HG03097 (cell line): ENCODE results near the gene PRDX4.
"Not testable (repeated sequence)": the region's sequence is repeated elsewhere in the genome, so short reads cannot be mapped to it uniquely, and the experiment has no call there.

Experiments used
- ATAC-seq: cut with Tn5 transposase; IDR thresholded peaks from one replicate; pipeline ENCODE4 v1.9.1; 2021; ENCODE audit not compliant: unreplicated experiment, low FRiP score

The PRDX4 gene

GRCh38 chrX:23667239-23668177 is at the start of gene PRDX4:
Gene PRDX4 (plus strand): TSS chrX:23667493. CDS start chrX:23667571, 78 bp downstream.
- ATAC-seq = peak; percentile 48

- ATAC-seq = no peak
Measured at GRCh38 chrX:23621621-23622265, 45.5 kb upstream of the PRDX4 start.

GRCh38 chrX:23623797-23624196 is 43.5 kb upstream of the PRDX4 start:
- no peak for ATAC-seq

GRCh38 chrX:23626651-23627050 is 40.6 kb upstream of the PRDX4 start:
- no peak for ATAC-seq

- no peak for ATAC-seq
Measured at GRCh38 chrX:23628131-23628530, 39.2 kb upstream of the PRDX4 start.

- no peak for ATAC-seq
Measured at GRCh38 chrX:23631136-23631535, 36.2 kb upstream of the PRDX4 start.

- ATAC-seq = no peak
Measured at GRCh38 chrX:23633834-23634580, 33.3 kb upstream of the PRDX4 start.

- ATAC-seq = no peak
Measured at GRCh38 chrX:23637187-23637586, 30.1 kb upstream of the PRDX4 start.

GRCh38 chrX:23643020-23643419 is 24.3 kb upstream of the PRDX4 start:
- no peak for ATAC-seq

GRCh38 chrX:23644744-23645143 is 22.5 kb upstream of the PRDX4 start:
- ATAC-seq = no peak

GRCh38 chrX:23656091-23656490 is 11.2 kb upstream of the PRDX4 start:
- ATAC-seq = no peak

- ATAC-seq = no peak
Measured at GRCh38 chrX:23656684-23657083, 10.6 kb upstream of the PRDX4 start.

- no peak for ATAC-seq
Measured at GRCh38 chrX:23659339-23659738, 8.0 kb upstream of the PRDX4 start.

GRCh38 chrX:23660083-23660765 is 7.1 kb upstream of the PRDX4 start:
- not testable (repeated sequence) for ATAC-seq

GRCh38 chrX:23660766-23661132 is 6.5 kb upstream of the PRDX4 start:
- no peak for ATAC-seq

- ATAC-seq = no peak
Measured at GRCh38 chrX:23661671-23662070, 5.6 kb upstream of the PRDX4 start.

- ATAC-seq = peak; percentile 63
Measured at GRCh38 chrX:23662187-23662586, 5.1 kb upstream of the PRDX4 start.

GRCh38 chrX:23662853-23663252 is 4.4 kb upstream of the PRDX4 start:
- no peak for ATAC-seq

- no peak for ATAC-seq
Measured at GRCh38 chrX:23664496-23664895, 2.8 kb upstream of the PRDX4 start.

GRCh38 chrX:23666282-23666681 is 1.0 kb upstream of the PRDX4 start:
- no peak for ATAC-seq

GRCh38 chrX:23668335-23668734 is 1.0 kb downstream of the PRDX4 start:
- peak; percentile 50 for ATAC-seq
